Measurements from ENCODE around the gene UNC79.

UNC79 gene

GRCh38 chr14:93638790-93639189 lies 208.1 kb downstream of the UNC79 start:
- H2BK5ac ChIP-seq (ENCODE audit: low read length), result no peak overlapping the region

GRCh38 chr14:93643127-93643526 lies 212.4 kb downstream of the UNC79 start:
- no peaks in the 10 kb centered on the region for H3K27me3 ChIP-seq (ENCODE audit: control insufficient read depth in 3 of 3, insufficient read depth in 3 of 3, low read depth in 1 of 3, low read length in 3 of 3)
- no peak for DNase-seq (ENCODE audit: low spot score)
- WGBS, 2 donors (ENCODE audit: extremely low coverage in 2 of 2, insufficient read length in 2 of 2, insufficient replicate concordance in 1 of 2), result no CpG with 5 or more reads among the region's 3 CpGs

More at GRCh38 chr14:93638790-93639189, 208.1 kb downstream of the UNC79 start:
- Histone ChIP-seq H2BK12ac (ENCODE audit: low read length) (no peak overlapping the region), H2AFZ (ENCODE audit: low read length) (no peak overlapping the region), H3K4me2 (ENCODE audit: insufficient read depth, low read length, poor library complexity, severe bottlenecking) (no peak overlapping the region), H3K79me1 (ENCODE audit: low read depth, low read length) (no peaks in the 10 kb centered on the region), H3K4me1 (ENCODE audit: control insufficient read depth in 2 of 2, insufficient read depth in 1 of 2, low read depth in 1 of 2, low read length in 2 of 2) (no peaks in the 10 kb centered on the region), H4K8ac (ENCODE audit: low read depth, low read length) (no peak overlapping the region), H3K4ac (ENCODE audit: low read length) (no peak overlapping the region), H3K9me3 (replicated peaks in 1 of 2; ENCODE audit: control insufficient read depth in 2 of 2, insufficient read depth in 1 of 2, low read depth in 1 of 2, low read length in 2 of 2) (no peaks in the 10 kb centered on the region), H3K18ac (ENCODE audit: low read length) (no peak overlapping the region), H3K27ac (replicated peaks; ENCODE audit: low read length) (no peak overlapping the region), H2BK15ac (ENCODE audit: low read length) (no peak overlapping the region), H3K27me3 (ENCODE audit: control insufficient read depth in 3 of 3, insufficient read depth in 3 of 3, low read depth in 1 of 3, low read length in 3 of 3) (peaks cover 0 to 5% (median 0%) of the 10 kb centered on the region in 3 experiments), H3K4me3 (ENCODE audit: low read length in 2 of 2) (no peak overlapping the region), H3K36me3 (replicated peaks in 1 of 2; ENCODE audit: control insufficient read depth in 2 of 2, insufficient read depth in 2 of 2, low read length in 2 of 2) (no peaks in the 10 kb centered on the region), H2BK120ac (ENCODE audit: low read depth, low read length) (no peak overlapping the region), H3K23ac (ENCODE audit: low read depth, low read length, poor library complexity) (no peak overlapping the region), H3K9ac (ENCODE audit: low read depth, low read length, poor library complexity) (no peak overlapping the region), H3K14ac (ENCODE audit: low read length) (no peak overlapping the region), H4K91ac (ENCODE audit: low read depth, low read length, poor library complexity) (no peak overlapping the region), H2AK5ac (ENCODE audit: low read depth, low read length) (no peak overlapping the region)
- no peak for DNase-seq (ENCODE audit: low spot score)
- no CpG with 5 or more reads among the region's 5 CpGs for WGBS, 2 donors (ENCODE audit: extremely low coverage in 2 of 2, insufficient read length in 2 of 2, insufficient replicate concordance in 1 of 2)

GRCh38 chr14:93643676-93644075 lies 212.9 kb downstream of the UNC79 start:
- Histone ChIP-seq H3K4me2 (ENCODE audit: insufficient read depth, low read length, poor library complexity, severe bottlenecking) (no peak overlapping the region), H4K91ac (ENCODE audit: low read depth, low read length, poor library complexity) (no peak overlapping the region), H4K8ac (ENCODE audit: low read depth, low read length) (no peak overlapping the region), H3K14ac (ENCODE audit: low read length) (no peak overlapping the region), H3K27me3 (ENCODE audit: control insufficient read depth in 3 of 3, insufficient read depth in 3 of 3, low read depth in 1 of 3, low read length in 3 of 3) (no peaks in the 10 kb centered on the region), H2BK120ac (ENCODE audit: low read depth, low read length) (no peak overlapping the region), H2AFZ (ENCODE audit: low read length) (no peak overlapping the region), H3K27ac (replicated peaks; ENCODE audit: low read length) (no peak overlapping the region), H3K36me3 (replicated peaks in 1 of 2; ENCODE audit: control insufficient read depth in 2 of 2, insufficient read depth in 2 of 2, low read length in 2 of 2) (no peaks in the 10 kb centered on the region), H3K4me3 (ENCODE audit: low read length in 2 of 2) (no peak overlapping the region), H3K4ac (ENCODE audit: low read length) (no peak overlapping the region), H2BK12ac (ENCODE audit: low read length) (no peak overlapping the region), H3K4me1 (ENCODE audit: control insufficient read depth in 2 of 2, insufficient read depth in 1 of 2, low read depth in 1 of 2, low read length in 2 of 2) (no peaks in the 10 kb centered on the region), H3K9ac (ENCODE audit: low read depth, low read length, poor library complexity) (no peak overlapping the region), H3K23ac (ENCODE audit: low read depth, low read length, poor library complexity) (no peak overlapping the region), H3K79me1 (ENCODE audit: low read depth, low read length) (no peaks in the 10 kb centered on the region), H2AK5ac (ENCODE audit: low read depth, low read length) (no peak overlapping the region), H2BK5ac (ENCODE audit: low read length) (no peak overlapping the region), H2BK15ac (ENCODE audit: low read length) (no peak overlapping the region), H3K9me3 (replicated peaks in 1 of 2; ENCODE audit: control insufficient read depth in 2 of 2, insufficient read depth in 1 of 2, low read depth in 1 of 2, low read length in 2 of 2) (no peaks in the 10 kb centered on the region), H3K18ac (ENCODE audit: low read length) (no peak overlapping the region)
- no CpG with 5 or more reads among the region's 5 CpGs for WGBS, 2 donors (ENCODE audit: extremely low coverage in 2 of 2, insufficient read length in 2 of 2, insufficient replicate concordance in 1 of 2)
- DNase-seq (ENCODE audit: low spot score), result no peak

More at GRCh38 chr14:93643127-93643526, 212.4 kb downstream of the UNC79 start:
- Histone ChIP-seq H2AK5ac (ENCODE audit: low read depth, low read length) (no peak overlapping the region), H3K36me3 (replicated peaks in 1 of 2; ENCODE audit: control insufficient read depth in 2 of 2, insufficient read depth in 2 of 2, low read length in 2 of 2) (no peaks in the 10 kb centered on the region), H3K4ac (ENCODE audit: low read length) (no peak overlapping the region), H3K4me3 (ENCODE audit: low read length in 2 of 2) (no peak overlapping the region), H4K91ac (ENCODE audit: low read depth, low read length, poor library complexity) (no peak overlapping the region), H3K9me3 (replicated peaks in 1 of 2; ENCODE audit: control insufficient read depth in 2 of 2, insufficient read depth in 1 of 2, low read depth in 1 of 2, low read length in 2 of 2) (no peaks in the 10 kb centered on the region), H2BK12ac (ENCODE audit: low read length) (no peak overlapping the region), H3K14ac (ENCODE audit: low read length) (no peak overlapping the region), H2BK5ac (ENCODE audit: low read length) (no peak overlapping the region), H2BK15ac (ENCODE audit: low read length) (no peak overlapping the region), H3K9ac (ENCODE audit: low read depth, low read length, poor library complexity) (no peak overlapping the region), H3K79me1 (ENCODE audit: low read depth, low read length) (no peaks in the 10 kb centered on the region), H2AFZ (ENCODE audit: low read length) (no peak overlapping the region), H3K27ac (replicated peaks; ENCODE audit: low read length) (no peak overlapping the region), H3K18ac (ENCODE audit: low read length) (no peak overlapping the region), H3K4me2 (ENCODE audit: insufficient read depth, low read length, poor library complexity, severe bottlenecking) (no peak overlapping the region), H3K23ac (ENCODE audit: low read depth, low read length, poor library complexity) (no peak overlapping the region), H4K8ac (ENCODE audit: low read depth, low read length) (no peak overlapping the region), H2BK120ac (ENCODE audit: low read depth, low read length) (no peak overlapping the region), H3K4me1 (ENCODE audit: control insufficient read depth in 2 of 2, insufficient read depth in 1 of 2, low read depth in 1 of 2, low read length in 2 of 2) (no peaks in the 10 kb centered on the region)

- DNase-seq (ENCODE audit: low spot score), result no peak
- Histone ChIP-seq H3K23ac (ENCODE audit: low read depth, low read length, poor library complexity) (no peak overlapping the region), H3K4me3 (ENCODE audit: low read length in 2 of 2) (no peak overlapping the region), H2BK12ac (ENCODE audit: low read length) (no peak overlapping the region), H3K4me1 (ENCODE audit: control insufficient read depth in 2 of 2, insufficient read depth in 1 of 2, low read depth in 1 of 2, low read length in 2 of 2) (no peaks in the 10 kb centered on the region), H2BK5ac (ENCODE audit: low read length) (no peak overlapping the region), H2AK5ac (ENCODE audit: low read depth, low read length) (no peak overlapping the region), H3K9me3 (replicated peaks in 1 of 2; ENCODE audit: control insufficient read depth in 2 of 2, insufficient read depth in 1 of 2, low read depth in 1 of 2, low read length in 2 of 2) (no peaks in the 10 kb centered on the region), H3K14ac (ENCODE audit: low read length) (no peak overlapping the region), H3K4me2 (ENCODE audit: insufficient read depth, low read length, poor library complexity, severe bottlenecking) (no peak overlapping the region), H2BK15ac (ENCODE audit: low read length) (no peak overlapping the region), H3K36me3 (replicated peaks in 1 of 2; ENCODE audit: control insufficient read depth in 2 of 2, insufficient read depth in 2 of 2, low read length in 2 of 2) (no peaks in the 10 kb centered on the region), H4K91ac (ENCODE audit: low read depth, low read length, poor library complexity) (no peak overlapping the region), H2AFZ (ENCODE audit: low read length) (no peak overlapping the region), H3K4ac (ENCODE audit: low read length) (no peak overlapping the region), H3K9ac (ENCODE audit: low read depth, low read length, poor library complexity) (no peak overlapping the region), H3K18ac (ENCODE audit: low read length) (no peak overlapping the region), H3K27me3 (ENCODE audit: control insufficient read depth in 3 of 3, insufficient read depth in 3 of 3, low read depth in 1 of 3, low read length in 3 of 3) (no peaks in the 10 kb centered on the region), H2BK120ac (ENCODE audit: low read depth, low read length) (no peak overlapping the region), H4K8ac (ENCODE audit: low read depth, low read length) (no peak overlapping the region), H3K79me1 (ENCODE audit: low read depth, low read length) (no peaks in the 10 kb centered on the region), H3K27ac (replicated peaks; ENCODE audit: low read length) (no peak overlapping the region)
- WGBS, 2 donors (ENCODE audit: extremely low coverage in 2 of 2, insufficient read length in 2 of 2, insufficient replicate concordance in 1 of 2), result no CpG with 5 or more reads among the region's 3 CpGs
Observed at GRCh38 chr14:93645200-93645599, 214.5 kb downstream of the UNC79 start.

All from neuronal stem cell (in vitro differentiated cells).